A549 (cell line): ENCODE data around the gene ZNF358. TPM values are rescaled to one million over a fixed set of nuclear protein-coding genes. Genes with fewer than 3 reads are reported as not detected.

Experiments
- ATAC-seq, 2 experiments: fragments of 200-7000 bp in 1 of 2; fragments of >200 bp in 1 of 2; cut with Nextera tagmentation in 1 of 2; cut with Tn5 transposase in 1 of 2; 3 replicates each; pipeline versions ENCODE4 v1.8.0 to v1.9.1; 2018 to 2020; ENCODE audit warnings: mild to moderate bottlenecking in 1 of 2, moderate library complexity in 1 of 2
- CTCF ChIA-PET: fragments of 300-600 bp; sonication (Branson Sonifier 250); formaldehyde crosslinking; extraction: SDS; loops from one replicate; lab custom pipeline; 2021; ENCODE audit warnings: antibody characterized with exemption, inconsistent platforms; lab: Yijun Ruan, JAX
- POLR2A ChIA-PET: fragments of 350-600 bp; formaldehyde crosslinking; extraction: SDS; loops from one replicate; lab custom pipeline; 2021; ENCODE audit warnings: antibody characterized with exemption, inconsistent platforms; lab: Yijun Ruan, JAX
- DNase-seq, 2 experiments: peaks; one replicate each; pipeline versions ENCODE4 v3.0.0 to v3.0.0-alpha.2; 2011 to 2016; ENCODE audit warnings: low read depth in 1 of 2, low spot score in 1 of 2
- FAIRE-seq: peaks from 2 replicates; lab custom pipeline; 2011; peaks lifted over from hg19 to GRCh38; lab: Jason Lieb, UNC
- H3K27ac ChIP-seq, 2 experiments: fragments of >200 bp; sonication (Bioruptor Twin); formaldehyde crosslinking; 3 replicates each; pipeline ENCODE4 v1.5.1; 2016 to 2017
- H3K4me1 ChIP-seq: fragments of >200 bp; sonication (Bioruptor Twin); formaldehyde crosslinking; 3 replicates; pipeline ENCODE4 v1.6.1; 2016
- H3K4me2 ChIP-seq: fragments of >200 bp; sonication (Bioruptor Twin); formaldehyde crosslinking; 3 replicates; pipeline ENCODE4 v1.6.1; 2016
- H3K4me3 ChIP-seq: fragments of >200 bp; sonication (Bioruptor Twin); formaldehyde crosslinking; 3 replicates; pipeline ENCODE4 v1.5.1; 2016
- H3K9me3 ChIP-seq: fragments of >200 bp; sonication (Bioruptor Twin); formaldehyde crosslinking; 3 replicates; pipeline ENCODE4 v1.6.1; 2016
- CBX8 ChIP-seq: fragments of 200-600 bp; sonication (generic); IDR thresholded peaks from 2 replicates; pipeline ENCODE4 v1.6.1; 2016
- CHD2 ChIP-seq: fragments of 150-350 bp; IDR thresholded peaks from 2 replicates; pipeline ENCODE4 v1.6.1; 2014; ENCODE audit warnings: low read length; ENCODE audit not compliant: partially characterized antibody
- EP300 ChIP-seq, 2 experiments: fragments of >200 bp; sonication (Bioruptor Twin); formaldehyde crosslinking; IDR thresholded peaks; 2 replicates in 1 of 2; 3 replicates in 1 of 2; pipeline ENCODE4 v1.6.1; 2016 to 2017
- FOSL2 ChIP-seq, 2 experiments: fragments of 450-650 bp in 1 of 2; fragments of >200 bp in 1 of 2; sonication (Bioruptor Twin) in 1 of 2; formaldehyde crosslinking; IDR thresholded peaks; 2 replicates each; pipeline versions ENCODE4 v1.5.0 to v1.6.1; 2016 to 2020; ENCODE audit warnings: mild to moderate bottlenecking in 1 of 2, moderate library complexity in 1 of 2
- FOXS1 ChIP-seq: fragments of 250-450 bp; sonication (Bioruptor Pico); IDR thresholded peaks from 2 replicates; pipeline ENCODE4 v1.5.0; 2020; ENCODE audit warnings: mild to moderate bottlenecking, moderate library complexity
- HOXA7 ChIP-seq: fragments of 250-450 bp; sonication (Bioruptor Pico); IDR thresholded peaks from 2 replicates; pipeline ENCODE4 v1.5.0; 2020; ENCODE audit warnings: mild to moderate bottlenecking, moderate library complexity
- HOXB5 ChIP-seq: fragments of 250-450 bp; sonication (Bioruptor Pico); IDR thresholded peaks from 2 replicates; pipeline ENCODE4 v1.5.0; 2020; ENCODE audit warnings: mild to moderate bottlenecking, moderate library complexity
- JUN ChIP-seq, 2 experiments: fragments of >200 bp; sonication (Bioruptor Twin); formaldehyde crosslinking; IDR thresholded peaks; 2 replicates in 1 of 2; 3 replicates in 1 of 2; pipeline ENCODE4 v1.6.1; 2016 to 2017
- KDM5A ChIP-seq: fragments of 200-600 bp; sonication (generic); IDR thresholded peaks from 2 replicates; pipeline ENCODE4 v1.6.1; 2016; ENCODE audit warnings: antibody characterized with exemption, mild to moderate bottlenecking
- MYC ChIP-seq: IDR thresholded peaks from 2 replicates; pipeline ENCODE4 v1.6.1; 2012; ENCODE audit warnings: mild to moderate bottlenecking, inconsistent platforms, low read length, improper control_type of control experiment, borderline replicate concordance
- PHF8 ChIP-seq: fragments of 200-600 bp; sonication (generic); IDR thresholded peaks from 2 replicates; pipeline ENCODE4 v1.6.1; 2016; ENCODE audit warnings: low read depth, mild to moderate bottlenecking, antibody characterized with exemption, moderate library complexity, borderline replicate concordance
- RARB ChIP-seq: fragments of 250-450 bp; sonication (Bioruptor Pico); IDR thresholded peaks from 2 replicates; pipeline ENCODE4 v1.8.0; 2021; ENCODE audit warnings: mild to moderate bottlenecking, moderate library complexity
- RNF2 ChIP-seq: fragments of 200-600 bp; sonication (generic); IDR thresholded peaks from 2 replicates; pipeline ENCODE4 v1.6.1; 2016; ENCODE audit warnings: low read depth, mild to moderate bottlenecking, antibody characterized with exemption, moderate library complexity, borderline replicate concordance
- ZNF302 ChIP-seq: fragments of 250-450 bp; sonication (Bioruptor Pico); IDR thresholded peaks from 2 replicates; pipeline ENCODE4 v1.9.0; 2021; ENCODE audit warnings: inconsistent platforms, mild to moderate bottlenecking, moderate library complexity
- WGBS: methylation state at CpG from one replicate; pipeline ENCODE4 v1.1.6; 2017; ENCODE audit errors: missing lambda C conversion rate; 5-methylcytosine and 5-hydroxymethylcytosine counted together
- polyA plus RNA-seq, 4 experiments: library from polyadenylated mRNA; depleted of rRNA in 3 of 4; stranded (reverse); fragments of >200 nt; fragmentation: RNase III in 1 of 4; extraction: RNeasy Plus Mini Kit Qiagen cat#74134 plus additional on column Dnase treatment in 1 of 4; gene quantifications; 2 replicates in 3 of 4; 3 replicates in 1 of 4; pipeline ENCODE4 v1.2.3, GENCODE V29; 2011 to 2017
- TF ChIP-seq, protein P1 (sequence below): fragments of 450-650 bp; IDR thresholded peaks from 2 replicates; pipeline ENCODE4 v1.6.1; 2014; ENCODE audit warnings: antibody characterized with exemption
- TF ChIP-seq, protein P2 (sequence below): fragments of >200 bp; sonication (Bioruptor Twin); formaldehyde crosslinking; IDR thresholded peaks from 2 replicates; pipeline ENCODE4 v1.6.1; 2016
- TF ChIP-seq, protein P3 (sequence below): IDR thresholded peaks from 2 replicates; pipeline ENCODE4 v1.6.1; 2012; ENCODE audit warnings: low read depth, borderline replicate concordance

ZNF358 gene
- polyA plus RNA-seq, 2 of the 4 experiments (the other 2 are of a cell fraction) = 9.5 to 14.0 TPM

DNA sequence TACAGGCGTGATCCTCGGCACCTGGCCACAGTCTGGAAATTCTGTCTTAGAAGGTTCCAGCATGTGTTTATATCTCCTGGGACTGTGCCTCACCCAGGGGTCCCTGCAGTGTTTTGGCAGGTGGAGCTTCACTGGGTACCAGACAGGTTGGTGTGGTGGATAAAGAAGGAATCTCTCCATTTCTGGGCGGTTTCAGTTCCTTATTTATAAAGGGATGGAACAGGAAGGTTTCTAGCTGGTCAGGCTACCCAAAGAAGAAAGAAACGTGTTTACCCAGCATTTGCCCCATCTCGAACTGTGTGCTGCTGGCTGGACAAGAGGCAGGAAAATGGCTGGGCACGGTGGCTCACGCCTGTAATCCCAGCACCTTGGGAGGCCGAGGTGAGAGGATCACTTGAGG lies 29.4 kb downstream of the ZNF358 start:
- no peaks in the 10 kb centered on the region for H3K4me1 ChIP-seq
- TF ChIP-seq PHF8 (no peak), RNF2 (no peak), KDM5A (no peak), RARB (no peak), FOXS1 (CRISPR knock-in tag) (no peak), EP300 (IDR thresholded peaks at IDR 0.05) (no peak), MYC (no peak), JUN (IDR thresholded peaks at IDR 0.05) (no peak)
- TF ChIP-seq, protein P1, sequence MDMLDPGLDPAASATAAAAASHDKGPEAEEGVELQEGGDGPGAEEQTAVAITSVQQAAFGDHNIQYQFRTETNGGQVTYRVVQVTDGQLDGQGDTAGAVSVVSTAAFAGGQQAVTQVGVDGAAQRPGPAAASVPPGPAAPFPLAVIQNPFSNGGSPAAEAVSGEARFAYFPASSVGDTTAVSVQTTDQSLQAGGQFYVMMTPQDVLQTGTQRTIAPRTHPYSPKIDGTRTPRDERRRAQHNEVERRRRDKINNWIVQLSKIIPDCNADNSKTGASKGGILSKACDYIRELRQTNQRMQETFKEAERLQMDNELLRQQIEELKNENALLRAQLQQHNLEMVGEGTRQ = no peak
- TF ChIP-seq, protein P2, sequence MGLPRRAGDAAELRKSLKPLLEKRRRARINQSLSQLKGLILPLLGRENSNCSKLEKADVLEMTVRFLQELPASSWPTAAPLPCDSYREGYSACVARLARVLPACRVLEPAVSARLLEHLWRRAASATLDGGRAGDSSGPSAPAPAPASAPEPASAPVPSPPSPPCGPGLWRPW = no peak
- ATAC-seq (no peak), FAIRE-seq (no peak), DNase-seq (no peak)
- POLR2A ChIA-PET = interaction anchor here (0.6 kb wide), 1 partner anchor 383 kb away, joined by 3 read pairs; no protein-coding TSS in a partner anchor
- no peak overlapping the region for H3K27ac ChIP-seq
- 90% methylated on average over 8 of the region's 8 CpGs for WGBS
- H3K9me3 ChIP-seq = no peaks in the 10 kb centered on the region
- CTCF ChIA-PET = interaction anchor here (0.7 to 2.6 kb wide), 2 partner anchors 23 to 989 kb away, joined by 3 to 5 read pairs; no protein-coding TSS in a partner anchor
- H3K4me2 ChIP-seq = no peak overlapping the region
- H3K4me3 ChIP-seq = no peak overlapping the region

DNA sequence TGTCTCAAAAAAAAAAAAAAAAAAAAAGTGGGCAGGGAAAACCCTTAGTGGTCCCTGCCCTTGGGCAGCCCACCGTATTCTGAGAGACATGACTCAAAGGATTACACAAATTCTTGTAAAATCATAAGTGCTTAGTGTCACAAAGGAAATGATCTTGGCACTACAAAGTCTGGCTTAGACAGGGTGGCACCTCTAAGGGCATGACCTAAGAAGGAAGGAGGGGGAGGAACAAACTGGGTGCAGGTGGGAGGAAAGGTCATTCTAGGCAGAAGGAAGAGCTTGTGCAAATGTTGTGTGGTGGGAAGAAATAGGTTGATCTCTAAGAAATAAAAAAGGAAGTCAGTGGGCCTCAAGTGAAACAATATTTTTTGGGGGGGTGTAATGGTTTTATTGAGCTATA lies 30.0 kb downstream of the ZNF358 start:
- TF ChIP-seq CHD2 (no peak), RARB (no peak), ZNF302 (CRISPR knock-in tag) (no peak), HOXA7 (CRISPR knock-in tag) (no peak), HOXB5 (CRISPR knock-in tag) (no peak)
- TF ChIP-seq, protein P3, sequence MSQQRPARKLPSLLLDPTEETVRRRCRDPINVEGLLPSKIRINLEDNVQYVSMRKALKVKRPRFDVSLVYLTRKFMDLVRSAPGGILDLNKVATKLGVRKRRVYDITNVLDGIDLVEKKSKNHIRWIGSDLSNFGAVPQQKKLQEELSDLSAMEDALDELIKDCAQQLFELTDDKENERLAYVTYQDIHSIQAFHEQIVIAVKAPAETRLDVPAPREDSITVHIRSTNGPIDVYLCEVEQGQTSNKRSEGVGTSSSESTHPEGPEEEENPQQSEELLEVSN = no peak
- POLR2A ChIA-PET = interaction anchor here (0.6 kb wide), 1 partner anchor 382 kb away, joined by 3 read pairs; no protein-coding TSS in a partner anchor
- Histone ChIP-seq H3K9me3 (no peaks in the 10 kb centered on the region), H3K4me3 (no peak overlapping the region), H3K4me2 (no peak overlapping the region), H3K27ac (no peak overlapping the region), H3K4me1 (no peaks in the 10 kb centered on the region)
- ATAC-seq (no peak), DNase-seq (no peak), FAIRE-seq (no peak)
- CTCF ChIA-PET = interaction anchor here (0.6 to 2.6 kb wide), 2 partner anchors 9 to 22 kb away, joined by 4 to 5 read pairs; no protein-coding TSS in a partner anchor
- 50% methylated on average over 1 of the region's 1 CpG for WGBS

DNA sequence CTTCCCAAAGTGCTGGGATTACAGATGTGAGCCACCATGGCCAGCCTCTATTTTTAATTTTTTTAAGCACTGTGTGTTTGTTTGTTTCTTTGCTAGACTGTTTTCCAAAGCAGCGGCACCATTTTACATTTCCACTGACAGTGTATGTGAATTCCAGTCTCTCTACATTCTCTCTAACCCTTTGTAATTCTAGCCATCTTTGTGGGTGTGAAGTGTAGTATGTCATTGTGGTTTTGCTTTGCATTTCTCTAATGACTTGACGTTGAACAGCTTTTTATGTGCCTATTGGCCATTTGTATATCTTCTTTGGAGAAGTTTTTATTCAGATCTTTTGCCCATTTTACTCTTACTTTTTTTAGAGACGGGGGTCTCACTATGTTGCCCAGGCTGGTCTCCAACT lies 31.3 kb downstream of the ZNF358 start:
- Histone ChIP-seq H3K9me3 (no peaks in the 10 kb centered on the region), H3K27ac (no peak overlapping the region), H3K4me1 (no peaks in the 10 kb centered on the region), H3K4me2 (no peak overlapping the region), H3K4me3 (no peak overlapping the region)
- no peak for FAIRE-seq
- no peak for DNase-seq
- WGBS = 88% methylated on average over 3 of the region's 3 CpGs
- TF ChIP-seq, protein P3 = no peak
- TF ChIP-seq CBX8 = no peak
- TF ChIP-seq FOSL2 (IDR thresholded peaks at IDR 0.05) = no peak
- no peak for TF ChIP-seq FOSL2 (CRISPR knock-in tag; IDR thresholded peaks at IDR 0.05)
- TF ChIP-seq RNF2 = no peak
- ATAC-seq = no peak
- ChIA-PET CTCF (interaction anchor here (1.0 to 2.6 kb wide), 2 partner anchors 21 to 50 kb away, joined by 4 to 5 read pairs; a partner anchor contains a TSS), POLR2A (no interaction called here)
